GM21447 (cell line): ENCODE results near the gene MTHFD1L.
A peak's percentile ranks its signal among the peaks of the same experiment; 100 is the strongest.

Experiments used
- ATAC-seq: cut with Tn5 transposase; IDR thresholded peaks from one replicate; pipeline ENCODE4 v1.9.1; 2021; ENCODE audit not compliant: unreplicated experiment

Gene MTHFD1L

DNA sequence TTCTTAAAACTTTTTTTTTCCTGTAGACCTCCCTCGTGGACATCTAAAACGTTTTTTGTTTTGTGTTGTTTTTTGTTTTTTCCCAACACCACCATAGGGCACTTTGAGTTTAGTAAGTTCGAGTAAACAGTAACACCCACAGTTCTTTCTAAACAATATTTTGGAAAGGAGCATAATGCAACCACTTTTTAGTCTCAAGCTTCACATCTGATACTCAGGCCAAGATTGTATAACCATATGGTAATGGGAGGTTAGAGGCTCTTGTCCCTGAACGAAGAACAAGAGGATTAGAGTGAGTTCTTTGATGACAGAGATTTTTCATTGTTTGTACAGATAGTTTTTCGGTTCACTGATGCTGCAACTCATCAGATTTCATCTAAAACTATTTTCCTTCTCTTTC lies 144.6 kb downstream of the MTHFD1L start:
- no peak for ATAC-seq

DNA sequence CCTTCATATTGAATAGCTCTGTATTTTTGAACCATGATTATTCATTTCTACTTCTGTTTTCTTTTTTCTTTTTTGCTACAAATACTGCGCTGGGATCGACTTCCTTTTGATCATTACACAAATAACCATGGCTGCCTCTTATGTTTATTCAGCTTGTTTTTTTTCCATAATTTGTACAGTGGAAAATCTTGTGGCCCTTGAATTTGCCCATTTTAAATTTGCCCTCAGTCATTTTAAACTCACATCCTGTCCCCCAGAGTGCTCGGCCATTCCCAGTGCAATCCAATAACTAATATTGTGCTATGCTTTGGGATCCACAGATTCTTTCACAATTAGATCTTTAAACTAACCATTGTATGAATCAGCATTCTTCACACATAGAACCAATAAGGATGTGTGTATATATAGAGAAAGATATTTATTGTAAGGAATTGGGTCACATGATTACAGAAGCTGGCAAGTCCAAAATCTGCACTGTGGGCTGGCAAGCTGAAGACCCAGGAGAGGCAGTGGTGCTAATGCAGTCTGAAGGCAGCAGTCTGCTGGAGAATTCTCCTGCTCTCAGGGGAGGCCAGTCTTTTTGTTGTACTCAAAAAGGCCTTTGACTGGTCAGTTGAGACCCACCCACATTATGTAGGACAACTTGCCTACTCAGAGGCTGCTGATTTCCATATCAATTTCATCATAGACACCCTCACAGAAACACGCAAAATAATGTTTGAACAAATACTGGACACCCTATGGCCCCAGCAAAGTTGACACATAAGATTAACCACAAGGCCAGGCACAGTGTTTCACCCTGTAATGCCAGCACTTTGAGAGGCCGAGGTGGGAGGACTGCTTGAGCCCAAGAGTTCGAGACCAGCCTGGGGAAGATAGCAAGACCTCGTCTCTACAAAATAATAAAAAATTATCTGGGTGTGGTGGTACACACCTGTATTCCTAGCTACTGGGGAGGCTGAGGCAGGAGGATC lies 147.1 kb downstream of the MTHFD1L start:
- no peak for ATAC-seq

DNA sequence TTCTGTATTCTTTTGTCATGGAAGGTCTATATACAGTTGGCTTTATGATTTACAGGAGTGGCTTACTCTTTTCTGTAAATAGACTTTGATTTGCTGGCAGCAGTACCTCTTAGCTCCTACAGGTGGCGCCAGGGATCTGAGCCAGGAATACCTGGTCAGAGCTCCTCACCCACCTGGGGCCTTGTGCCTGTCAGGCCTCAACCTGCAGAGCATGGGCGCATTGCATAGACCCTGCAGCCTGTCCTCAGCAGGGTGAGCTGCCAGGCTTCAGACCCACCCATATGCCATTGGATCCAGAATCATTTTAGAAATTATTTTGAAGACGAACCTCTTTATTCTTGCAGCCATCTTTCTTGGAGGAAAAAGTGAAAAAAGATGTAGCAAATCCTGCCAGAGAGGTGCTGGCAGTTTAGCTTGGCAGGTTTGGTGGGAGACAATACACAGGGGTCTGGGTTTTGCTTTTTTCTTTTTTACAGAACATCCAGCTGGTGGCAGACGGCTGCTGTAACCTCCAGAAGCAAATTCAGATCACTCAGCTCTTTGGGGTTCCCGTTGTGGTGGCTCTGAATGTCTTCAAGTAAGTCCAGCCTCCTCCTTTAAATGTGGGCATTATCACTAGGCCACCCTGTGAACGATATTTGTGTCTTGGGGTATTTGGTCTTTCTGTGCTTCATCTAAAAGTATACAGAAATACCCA lies 149.1 kb downstream of the MTHFD1L start:
- ATAC-seq: peak; percentile 63

DNA sequence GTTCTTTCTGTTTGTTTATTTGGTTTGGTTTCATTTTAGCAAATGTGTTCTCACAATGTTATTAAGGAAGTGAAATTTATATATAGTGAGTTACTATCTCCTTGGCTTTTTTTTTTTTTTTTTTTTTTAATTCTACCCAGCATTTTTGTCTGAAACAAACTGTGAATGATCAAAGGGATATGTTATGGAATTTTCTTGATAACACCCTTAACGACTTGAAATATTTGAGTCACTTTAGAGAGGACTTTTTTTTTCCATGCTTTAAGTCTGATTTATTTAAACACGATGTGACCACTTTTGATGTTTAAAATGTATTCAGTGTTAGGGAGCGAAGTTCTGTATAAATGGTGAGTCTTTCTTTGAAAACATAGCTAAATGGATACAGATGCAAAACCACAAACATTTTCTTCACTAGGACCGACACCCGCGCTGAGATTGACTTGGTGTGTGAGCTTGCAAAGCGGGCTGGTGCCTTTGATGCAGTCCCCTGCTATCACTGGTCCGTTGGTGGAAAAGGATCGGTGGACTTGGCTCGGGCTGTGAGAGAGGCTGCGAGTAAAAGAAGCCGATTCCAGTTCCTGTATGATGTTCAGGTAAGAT lies 149.7 kb downstream of the MTHFD1L start:
- no peak for ATAC-seq

- no peak for ATAC-seq
Measured at GRCh38 chr6:151016107-151016506, 150.6 kb downstream of the MTHFD1L start.

DNA sequence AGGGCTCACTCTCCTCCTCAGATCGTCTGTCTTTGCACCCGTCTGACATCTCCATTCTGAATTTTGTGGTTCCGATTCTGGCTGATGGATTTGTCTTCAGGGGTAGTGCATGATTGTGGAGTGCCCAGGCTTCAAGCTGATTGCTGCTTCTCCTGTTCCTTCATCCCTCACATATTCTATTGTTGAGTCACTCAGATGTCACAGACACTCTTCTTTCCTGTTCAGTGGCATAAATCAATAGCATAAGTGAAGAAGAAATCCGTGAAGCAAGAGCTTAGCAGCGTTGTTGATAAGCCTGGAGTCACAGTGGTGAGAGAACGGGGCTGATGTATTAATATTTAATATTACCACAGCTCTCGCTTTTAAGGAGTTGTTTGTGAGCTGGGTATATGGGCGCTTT lies 152.5 kb downstream of the MTHFD1L start:
- no peak for ATAC-seq

DNA sequence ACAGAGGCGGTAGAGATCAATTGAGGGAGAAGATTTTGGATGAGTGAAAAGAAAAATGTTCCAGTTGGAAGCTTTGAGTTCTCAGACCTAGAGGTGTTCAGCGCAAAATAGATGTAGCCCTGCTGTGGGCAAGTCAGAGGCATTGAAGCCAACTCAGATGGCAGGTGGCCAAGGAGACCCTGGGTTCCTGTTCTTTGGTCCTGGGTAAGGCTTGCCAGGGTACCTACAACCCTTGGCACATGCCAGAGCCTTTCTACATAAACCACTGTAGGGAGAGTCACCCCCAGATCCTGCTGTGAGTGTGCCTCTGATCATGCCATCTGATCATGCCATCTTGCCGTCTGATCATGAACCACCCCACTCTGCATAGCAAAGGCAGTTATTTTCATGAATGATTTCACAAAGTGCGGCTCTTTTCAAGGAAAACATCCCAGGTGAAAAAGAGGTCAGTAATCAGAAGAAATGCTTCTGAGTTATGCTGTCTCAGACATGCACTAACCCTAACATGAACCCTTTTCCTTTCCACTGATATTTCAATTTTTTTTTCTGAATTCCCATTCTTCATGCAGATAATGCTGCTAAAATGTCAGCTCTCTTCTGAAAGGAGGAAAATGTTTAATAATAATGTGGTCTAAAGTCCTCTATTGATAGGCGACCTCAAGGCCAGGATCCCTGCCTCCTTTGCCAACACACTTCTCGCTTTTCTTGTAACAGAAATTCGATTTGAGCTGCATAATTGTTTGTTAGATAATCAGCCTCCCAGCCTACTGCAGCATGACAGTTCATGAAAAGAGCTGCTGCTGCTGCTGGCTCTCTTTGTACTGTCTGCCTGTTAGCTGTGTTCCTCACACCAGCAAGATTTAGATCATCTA lies 153.6 kb downstream of the MTHFD1L start:
- ATAC-seq: no peak

- no peak for ATAC-seq
Measured at GRCh38 chr6:151021896-151022295, 156.4 kb downstream of the MTHFD1L start.

DNA sequence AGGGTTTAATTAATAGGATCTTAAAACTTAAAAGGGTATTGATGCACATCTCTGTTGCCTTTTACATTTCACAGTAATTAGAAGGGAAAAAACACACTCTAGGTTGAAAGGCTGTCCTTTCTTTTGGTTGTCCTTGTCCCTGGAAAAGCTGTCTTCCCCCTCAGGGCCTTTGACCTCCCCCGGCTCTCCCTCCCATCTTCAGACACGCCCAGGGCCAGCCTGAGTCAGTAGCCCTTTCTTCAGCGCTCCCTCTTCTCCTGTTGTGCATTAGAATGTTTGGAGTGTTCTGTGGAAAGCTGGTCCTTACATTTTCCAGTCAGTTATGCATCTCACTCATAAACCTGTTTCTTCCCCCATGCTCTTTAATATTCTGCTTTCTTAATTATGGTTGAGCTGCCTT lies 157.0 kb downstream of the MTHFD1L start:
- ATAC-seq: no peak

DNA sequence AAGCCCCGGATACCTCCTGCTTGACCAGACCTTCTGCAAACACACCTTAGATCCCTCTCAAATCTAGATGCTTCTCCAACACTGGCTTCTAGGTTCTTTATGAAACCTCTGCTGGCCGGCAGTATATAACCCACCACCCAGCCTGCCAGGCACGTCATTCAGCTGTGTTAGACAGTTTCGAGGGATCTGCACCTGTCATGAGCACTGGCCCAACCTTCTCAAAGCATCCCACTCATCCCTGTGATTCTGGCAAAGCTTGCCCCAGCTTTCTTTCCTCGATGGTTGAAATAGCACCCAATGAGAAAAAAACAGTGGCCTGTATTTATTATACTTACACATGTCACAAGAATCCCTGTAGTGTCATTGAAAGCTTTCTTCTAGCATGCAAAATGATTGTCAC lies 157.8 kb downstream of the MTHFD1L start:
- no peak for ATAC-seq

DNA sequence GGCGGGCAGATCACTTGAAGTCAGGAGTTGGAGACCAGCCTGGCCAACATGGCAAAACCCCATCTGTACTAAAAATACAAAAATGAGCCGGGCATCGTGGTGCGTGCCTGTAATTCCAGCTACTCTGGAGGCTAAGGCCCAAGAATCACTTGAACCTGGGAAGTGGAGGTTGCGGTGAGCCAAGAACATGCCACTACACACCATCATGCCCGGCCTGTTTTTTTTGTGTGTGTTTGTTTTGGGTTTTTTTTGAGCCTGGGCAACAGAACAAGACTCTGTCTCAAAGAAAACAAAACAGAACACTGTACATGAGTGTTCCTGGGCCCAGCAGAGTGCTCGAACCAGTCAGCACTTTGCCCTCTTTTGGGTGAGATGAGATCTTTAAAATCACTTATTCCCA lies 159.1 kb downstream of the MTHFD1L start:
- no peak for ATAC-seq

- ATAC-seq: no peak
Measured at GRCh38 chr6:151025076-151025475, 159.6 kb downstream of the MTHFD1L start.

GRCh38 chr6:151026041-151026663 lies 160.7 kb downstream of the MTHFD1L start:
- no peak for ATAC-seq

- ATAC-seq: no peak
Measured at GRCh38 chr6:151027295-151027747, 161.8 kb downstream of the MTHFD1L start.

DNA sequence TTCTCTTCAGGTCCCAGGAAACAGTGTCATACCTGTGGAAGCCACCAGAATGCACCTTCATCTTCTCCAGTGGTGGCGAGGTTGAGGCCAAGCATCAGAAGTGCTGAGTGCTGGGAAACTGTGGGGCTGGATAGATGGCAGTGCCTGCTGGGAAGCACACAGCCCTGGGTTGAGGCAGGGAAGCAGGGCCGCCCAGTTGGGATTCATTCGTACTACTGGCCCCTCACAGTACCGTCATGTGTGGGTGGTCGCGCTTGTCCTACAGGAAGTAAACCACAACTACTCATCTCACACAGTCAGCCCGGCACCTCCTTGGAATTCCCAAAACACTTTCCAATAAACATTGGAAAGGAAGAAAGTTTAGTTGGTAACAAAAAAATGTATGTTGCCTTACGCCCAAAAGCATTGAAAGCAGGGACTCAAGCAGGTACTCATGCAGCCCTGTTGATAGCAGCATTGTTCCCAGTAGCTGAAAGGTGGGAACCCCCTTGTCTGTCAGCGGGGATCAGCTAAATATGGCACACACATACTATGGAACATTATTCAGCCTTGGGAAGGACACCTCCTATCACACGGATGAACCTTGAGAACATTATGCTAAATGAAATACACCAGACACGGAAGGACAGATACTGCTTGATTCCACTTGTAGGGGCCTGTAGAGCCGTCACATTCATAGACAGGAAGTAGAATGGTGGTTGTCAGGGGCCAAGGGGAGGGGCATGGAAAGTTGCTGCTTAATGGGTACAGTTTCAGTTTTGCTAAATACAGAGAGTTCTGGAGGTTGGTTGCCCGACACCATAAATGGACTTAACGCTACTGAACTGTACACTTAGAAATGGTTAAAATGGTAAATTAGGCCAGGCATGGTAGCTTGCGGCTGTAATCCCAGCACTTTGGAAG lies 162.7 kb downstream of the MTHFD1L start:
- ATAC-seq: no peak

GRCh38 chr6:151029970-151030369 lies 164.5 kb downstream of the MTHFD1L start:
- ATAC-seq: no peak

DNA sequence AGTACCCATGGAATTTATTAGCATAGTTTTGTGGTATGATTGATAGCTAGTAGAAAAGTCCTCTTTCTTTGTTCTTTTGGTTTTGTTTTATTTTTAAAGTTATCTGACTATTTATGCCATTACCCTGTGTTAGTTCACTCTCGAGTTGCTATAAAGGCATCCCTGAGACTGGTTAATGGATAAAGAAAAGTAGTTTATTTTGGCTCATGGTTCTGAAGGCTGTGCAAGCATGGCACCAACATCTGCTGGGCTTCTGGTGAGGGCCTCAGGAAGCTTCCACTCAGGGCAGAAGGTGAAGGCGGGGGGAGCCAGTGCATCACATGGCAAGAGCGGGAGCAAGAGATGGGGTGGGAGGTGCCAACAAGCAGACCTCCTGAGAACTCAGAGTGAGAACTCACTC lies 166.5 kb downstream of the MTHFD1L start:
- ATAC-seq: no peak

DNA sequence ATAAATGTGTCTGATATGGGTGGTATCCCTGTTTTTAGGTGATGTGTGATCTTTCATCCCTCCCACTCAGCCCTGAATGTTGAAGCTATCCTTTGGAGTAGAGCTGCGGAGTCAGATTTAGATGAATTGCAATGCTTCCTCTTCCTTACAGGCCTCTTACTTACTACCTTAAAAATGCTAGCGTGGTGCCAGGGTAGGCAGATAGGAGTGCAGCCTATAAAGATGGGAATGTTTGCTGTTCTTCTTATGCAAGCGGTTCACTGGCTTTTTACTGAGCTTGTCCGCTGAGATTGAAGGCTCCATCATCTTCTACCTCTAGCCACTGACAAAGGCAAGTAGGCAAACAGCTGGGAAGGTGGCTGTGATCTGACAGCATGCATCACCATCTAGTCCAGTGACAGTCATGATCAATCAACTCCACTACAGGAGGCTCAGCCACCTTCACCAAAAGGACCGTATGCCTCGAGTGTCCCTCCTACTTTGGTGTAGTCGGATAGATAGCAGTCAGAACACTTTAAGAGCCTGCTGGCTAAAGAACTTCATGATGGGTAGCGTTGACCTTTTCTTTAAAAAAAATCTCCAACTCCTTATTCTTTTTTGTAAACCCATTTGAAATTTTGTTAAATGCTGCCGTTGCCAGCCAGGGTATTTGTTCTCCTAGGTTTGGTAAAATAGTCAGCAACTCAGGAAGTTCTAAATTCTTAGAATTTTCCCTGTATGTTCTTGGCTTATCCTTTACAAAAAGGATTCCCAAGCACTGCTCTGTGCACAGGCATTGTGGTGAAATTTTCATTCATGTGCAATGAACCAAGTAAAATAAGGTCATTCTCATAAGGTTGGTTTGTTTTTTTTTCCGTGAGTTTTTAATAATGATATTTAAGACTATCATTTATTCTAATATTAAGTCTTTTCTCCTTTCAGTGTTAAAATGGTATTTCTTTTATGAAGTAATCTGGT lies 169.6 kb downstream of the MTHFD1L start:
- no peak for ATAC-seq
